PC-3 (cell line): ENCODE results near the gene GJB5. TPM values are rescaled to one million over a fixed set of nuclear protein-coding genes. Genes with fewer than 3 reads are reported as not detected.

Experiments
- ATAC-seq: fragments of 200-7000 bp; cut with Tn5 transposase; 2 replicates; pipeline ENCODE4 v1.9.1; 2020; ENCODE audit warnings: mild to moderate bottlenecking, moderate library complexity
- BruUV-seq: library from RNA; stranded (reverse); fragments of 400-500 nt; replicated peaks from 2 replicates; lab custom pipeline; 2021; lab: Mats Ljungman, UMichigan
- CTCF ChIA-PET: fragments of 300-600 bp; sonication (Branson Sonifier 250); formaldehyde crosslinking; loops from one replicate; lab custom pipeline; 2022; ENCODE audit warnings: antibody characterized with exemption; lab: Charles Lee
- POLR2A ChIA-PET: fragments of 300-600 bp; sonication (Branson Sonifier 250); formaldehyde crosslinking; loops from one replicate; lab custom pipeline; 2022; ENCODE audit warnings: antibody characterized with exemption; ENCODE audit not compliant: unreplicated experiment; lab: Charles Lee
- DNase-seq: peaks from one replicate; pipeline ENCODE4 v3.0.0-alpha.2; 2015
- H2AFZ ChIP-seq: fragments of 300-600 bp; sonication (generic); 2 replicates; pipeline ENCODE4 v1.6.0; 2016; ENCODE audit warnings: antibody characterized with exemption, low read length
- H3F3A ChIP-seq: fragments of 300-600 bp; sonication (generic); one replicate; pipeline ENCODE4 v1.6.0; 2017; ENCODE audit warnings: antibody characterized with exemption, low read length, control low read depth, mild to moderate bottlenecking; ENCODE audit not compliant: unreplicated experiment
- H3K27ac ChIP-seq: fragments of 300-600 bp; sonication (generic); 2 replicates; pipeline ENCODE4 v1.5.1; 2016; ENCODE audit warnings: mild to moderate bottlenecking, low read length
- H3K27me3 ChIP-seq: fragments of 300-600 bp; sonication (generic); 2 replicates; pipeline ENCODE4 v1.6.1; 2016; ENCODE audit warnings: low read length, mixed read lengths
- H3K36me3 ChIP-seq: fragments of 300-600 bp; sonication (generic); 2 replicates; pipeline ENCODE4 v1.6.1; 2016; ENCODE audit warnings: low read depth, mixed run types, low read length, mixed read lengths
- H3K4me1 ChIP-seq: fragments of 300-600 bp; sonication (generic); 2 replicates; pipeline ENCODE4 v1.5.1; 2016; ENCODE audit warnings: low read length; ENCODE audit not compliant: insufficient read depth
- H3K4me2 ChIP-seq: fragments of 300-600 bp; sonication (generic); 2 replicates; pipeline ENCODE4 v1.6.0; 2016; ENCODE audit warnings: low read length
- H3K4me3 ChIP-seq: fragments of 300-600 bp; sonication (generic); 2 replicates; pipeline ENCODE4 v1.5.1; 2016; ENCODE audit warnings: mild to moderate bottlenecking, low read length, mixed read lengths
- H3K79me2 ChIP-seq: fragments of 300-600 bp; sonication (generic); 2 replicates; pipeline ENCODE4 v1.6.1; 2017; ENCODE audit warnings: low read length, mixed read lengths
- H3K9ac ChIP-seq: fragments of 300-600 bp; sonication (generic); 2 replicates; pipeline ENCODE4 v1.6.0; 2016; ENCODE audit warnings: mild to moderate bottlenecking, low read length
- H3K9me2 ChIP-seq: fragments of 300-600 bp; sonication (generic); replicated peaks from 2 replicates; pipeline ENCODE4 v1.6.1; 2016; ENCODE audit warnings: mixed run types, low read length, mixed read lengths
- H3K9me3 ChIP-seq: fragments of 300-600 bp; sonication (generic); 2 replicates; pipeline ENCODE4 v1.6.1; 2016; ENCODE audit warnings: low read length, mixed read lengths
- H4K20me1 ChIP-seq: fragments of 300-600 bp; sonication (generic); 2 replicates; pipeline ENCODE4 v1.6.1; 2016; ENCODE audit warnings: low read length, mixed read lengths
- CTCF ChIP-seq: fragments of 300-600 bp; sonication (generic); conservative IDR thresholded peaks from 2 replicates; pipeline ENCODE4 v1.5.1; 2017; ENCODE audit warnings: antibody characterized with exemption, low read depth, mild to moderate bottlenecking, low read length
- EZH2 ChIP-seq: fragments of 300-600 bp; sonication (generic); IDR thresholded peaks from one replicate; pipeline ENCODE4 v1.6.1; 2017; ENCODE audit warnings: antibody characterized with exemption, mild to moderate bottlenecking, low read length; ENCODE audit not compliant: unreplicated experiment
- EZH2phosphoT487 ChIP-seq: fragments of 300-600 bp; sonication (generic); IDR thresholded peaks from 2 replicates; pipeline ENCODE4 v1.6.1; 2018; ENCODE audit warnings: mild to moderate bottlenecking, antibody characterized with exemption, low read length, borderline replicate concordance
- intact Hi-C: fragments of 100-400 bp; cut with micrococcal nuclease; formaldehyde crosslinking; loops from 2 replicates; pipeline ENCODE4 v1.9.0; 2023
- total RNA-seq: library from RNA; depleted of rRNA; stranded (reverse); fragments of >200 nt; gene quantifications from 2 replicates; pipeline ENCODE4 v1.2.3, GENCODE V29; 2014

GJB5 gene
- total RNA-seq, 1 experiment from 2014 or later = 7.2 TPM

- DNase-seq (no peak), ATAC-seq (no peak)
- H3K79me2 ChIP-seq = no peaks in the 10 kb centered on the region
- ChIA-PET POLR2A (no interaction called here), CTCF (no interaction called here)
- H3K27ac ChIP-seq = no peak overlapping the region
- no peaks in the 10 kb centered on the region for H3K27me3 ChIP-seq
- intact Hi-C loops = no loop called here
- no peak for TF ChIP-seq CTCF
- TF ChIP-seq EZH2 = no peak
- no peak for TF ChIP-seq EZH2phosphoT487
- no TSS peak for BruUV-seq
- no peaks in the 10 kb centered on the region for H3K9me2 ChIP-seq
- H3K9ac ChIP-seq = no peak overlapping the region
- no peaks in the 10 kb centered on the region for H4K20me1 ChIP-seq
- no peak overlapping the region for H2AFZ ChIP-seq
- H3K9me3 ChIP-seq = no peaks in the 10 kb centered on the region
- no peak overlapping the region for H3K4me3 ChIP-seq
- no peaks in the 10 kb centered on the region for H3F3A ChIP-seq
- no peak overlapping the region for H3K4me2 ChIP-seq
- peaks cover 21% of the 10 kb centered on the region for H3K4me1 ChIP-seq
- no peaks in the 10 kb centered on the region for H3K36me3 ChIP-seq
Measured at GRCh38 chr1:34749992-34750391, 4.9 kb upstream of the GJB5 start.

- no peaks in the 10 kb centered on the region for H3K9me3 ChIP-seq
- H3F3A ChIP-seq = no peaks in the 10 kb centered on the region
- H3K4me1 ChIP-seq = peaks cover 28% of the 10 kb centered on the region
- no peak overlapping the region for H3K4me2 ChIP-seq
- no TSS peak for BruUV-seq
- no peaks in the 10 kb centered on the region for H3K79me2 ChIP-seq
- no peak overlapping the region for H3K4me3 ChIP-seq
- ChIA-PET POLR2A (no interaction called here), CTCF (no interaction called here)
- intact Hi-C loops = no loop called here
- H3K27ac ChIP-seq = no peak overlapping the region
- no peak overlapping the region for H3K9ac ChIP-seq
- no peaks in the 10 kb centered on the region for H3K36me3 ChIP-seq
- DNase-seq (no peak), ATAC-seq (no peak)
- H3K9me2 ChIP-seq = no peaks in the 10 kb centered on the region
- no peaks in the 10 kb centered on the region for H3K27me3 ChIP-seq
- H4K20me1 ChIP-seq = no peaks in the 10 kb centered on the region
- H2AFZ ChIP-seq = no peak overlapping the region
- TF ChIP-seq EZH2phosphoT487 (no peak), CTCF (no peak), EZH2 (no peak)
Measured at GRCh38 chr1:34750610-34751009, 4.2 kb upstream of the GJB5 start.

- peak overlapping the region; percentile 91 for H3K27ac ChIP-seq
- no peak overlapping the region for H2AFZ ChIP-seq
- no peaks in the 10 kb centered on the region for H3K36me3 ChIP-seq
- no peaks in the 10 kb centered on the region for H3K9me2 ChIP-seq
- TF ChIP-seq CTCF (peak; percentile 63), EZH2 (no peak)
- ChIA-PET CTCF (interaction anchor here (1.1 to 1.3 kb wide), 2 partner anchors 11 to 26 kb away, joined by 4 to 7 read pairs; no protein-coding TSS in a partner anchor), POLR2A (interaction anchor here (0.5 kb wide), 1 partner anchor 326 kb away, joined by 6 read pairs; the partner anchor contains the start of gene ZMYM1)
- no peaks in the 10 kb centered on the region for H4K20me1 ChIP-seq
- intact Hi-C loops = loop anchor here (1.0 to 2.0 kb wide), 2 partner anchors 10 to 34 kb away; no protein-coding TSS in a partner anchor
- peaks cover 34% of the 10 kb centered on the region for H3K4me1 ChIP-seq
- H3K9ac ChIP-seq = no peak overlapping the region
- no TSS peak for BruUV-seq
- DNase-seq (peak; percentile 81), ATAC-seq (peak; percentile 74)
- H3K4me3 ChIP-seq = no peak overlapping the region
- H3F3A ChIP-seq = no peaks in the 10 kb centered on the region
- H3K27me3 ChIP-seq = no peaks in the 10 kb centered on the region
- no peak overlapping the region for H3K4me2 ChIP-seq
- no peaks in the 10 kb centered on the region for H3K9me3 ChIP-seq
- no peaks in the 10 kb centered on the region for H3K79me2 ChIP-seq
Measured at GRCh38 chr1:34753163-34753562, 1.7 kb upstream of the GJB5 start.
